CD4-positive, alpha-beta T cell (primary cell): ENCODE measurements around the gene NIM1K. TPM values are rescaled to one million over a fixed set of nuclear protein-coding genes. Genes with fewer than 3 reads are reported as not detected.
"Not testable (repeated sequence)": the region's sequence is repeated elsewhere in the genome, so short reads cannot be mapped to it uniquely, and the experiment has no call there.

Experiments used
- ATAC-seq: fragments of 200-7000 bp; cut with Tn5 transposase; one replicate; pipeline ENCODE4 v1.10.0; 2022; ENCODE audit warnings: mild to moderate bottlenecking; ENCODE audit not compliant: poor library complexity
- CTCF ChIA-PET: fragments of 350-600 bp; sonication (Branson Sonifier 250); formaldehyde crosslinking; loops from one replicate; lab custom pipeline; 2021; ENCODE audit warnings: antibody characterized with exemption, inconsistent platforms; lab: Charles Lee
- POLR2A ChIA-PET: fragments of 350-600 bp; sonication (Branson Sonifier 250); formaldehyde crosslinking; loops from one replicate; lab custom pipeline; 2021; ENCODE audit warnings: antibody characterized with exemption, inconsistent platforms; lab: Charles Lee
- DNase-seq, 14 experiments: peaks; one replicate each; pipeline ENCODE4 v3.0.0-alpha.2; 2013 to 2020; ENCODE audit warnings: mixed read lengths in 2 of 14
- H3K27ac ChIP-seq, 2 donors: one replicate each; pipeline versions ENCODE4 v1.5.1 to v1.7.0; 2013; ENCODE audit warnings: low read length in 2 of 2, low read depth in 1 of 2, mild to moderate bottlenecking in 1 of 2
- H3K27me3 ChIP-seq, 2 experiments: 1 replicate in 1 of 2; 2 replicates in 1 of 2; pipeline versions ENCODE4 v1.6.1 to v1.7.0; 2013; ENCODE audit warnings: low read length in 2 of 2, control low read depth in 1 of 2, mild to moderate bottlenecking in 1 of 2, moderate library complexity in 1 of 2; ENCODE audit not compliant: insufficient read depth in 2 of 2, control insufficient read depth in 1 of 2
- H3K36me3 ChIP-seq: one replicate; pipeline ENCODE4 v1.6.1; 2013; ENCODE audit warnings: low read length, control low read depth; ENCODE audit not compliant: insufficient read depth
- H3K4me1 ChIP-seq: one replicate; pipeline ENCODE4 v1.6.1; 2013; ENCODE audit warnings: low read length, control low read depth; ENCODE audit not compliant: insufficient read depth
- H3K4me3 ChIP-seq: one replicate; pipeline ENCODE4 v1.5.1; 2013; ENCODE audit warnings: mild to moderate bottlenecking, low read length, moderate library complexity
- H3K9me3 ChIP-seq, 2 experiments: 1 replicate in 1 of 2; 2 replicates in 1 of 2; pipeline versions ENCODE4 v1.6.1 to v1.7.0; 2013; ENCODE audit warnings: low read length in 2 of 2, mild to moderate bottlenecking in 2 of 2, control low read depth in 1 of 2, moderate library complexity in 1 of 2; ENCODE audit not compliant: control insufficient read depth in 1 of 2, insufficient read depth in 1 of 2
- H3K27ac Mint-ChIP-seq: one replicate; pipeline ENCODE4 v1.8.0; 2020; ENCODE audit warnings: mixed read lengths
- H3K27me3 Mint-ChIP-seq: one replicate; pipeline ENCODE4 v1.8.0; 2021; ENCODE audit warnings: mixed read lengths
- H3K36me3 Mint-ChIP-seq: one replicate; pipeline ENCODE4 v1.8.0; 2021; ENCODE audit warnings: low read depth, mixed read lengths
- H3K4me1 Mint-ChIP-seq: one replicate; pipeline ENCODE4 v1.8.0; 2021; ENCODE audit warnings: low read depth, mixed read lengths
- H3K4me3 Mint-ChIP-seq: one replicate; pipeline ENCODE4 v1.8.0; 2020; ENCODE audit warnings: mild to moderate bottlenecking, mixed read lengths
- H3K9me3 Mint-ChIP-seq: one replicate; pipeline ENCODE4 v1.8.0; 2020; ENCODE audit warnings: mixed read lengths
- intact Hi-C, 2 experiments: fragments of 100-400 bp; cut with DNase I in 1 of 2; cut with micrococcal nuclease in 1 of 2; formaldehyde crosslinking; loops; one replicate each; pipeline versions ENCODE4 v1.15.1 to v1.9.0; 2023 to 2025; cut with DNase I, micrococcal nuclease
- total RNA-seq, 174 experiments: library from RNA in 2 of 174; stranded (reverse) in 2 of 174; gene quantifications; one replicate each; pipeline ENCODE4 v1.2.3 and lab custom pipeline; 2021 to 2026
- TF ChIP-seq, protein P1 (sequence below): fragments of 200-600 bp; IDR thresholded peaks from one replicate; pipeline ENCODE4 v1.8.0; 2022; ENCODE audit warnings: antibody characterized with exemption, mild to moderate bottlenecking

NIM1K gene
- total RNA-seq, 2 experiments from 2014 or later = 0.08 to 0.44 TPM

DNA sequence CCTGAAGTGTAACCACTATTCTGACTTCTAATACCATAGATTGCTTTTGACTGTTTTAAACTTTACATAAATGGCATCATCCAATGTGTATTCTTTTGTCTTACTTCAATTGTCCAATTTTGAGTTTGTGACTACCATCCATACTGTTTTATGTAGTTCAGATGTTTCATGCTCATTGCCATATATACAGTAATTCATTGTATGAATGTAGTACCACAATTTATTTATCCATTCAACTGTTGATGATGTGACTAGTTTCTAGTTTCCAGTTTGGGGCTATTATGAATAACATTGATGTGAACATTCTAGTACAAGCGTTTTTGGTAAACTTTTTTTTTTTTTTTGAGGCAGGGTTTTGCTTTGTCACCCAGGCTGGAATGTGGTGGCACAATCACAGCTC, 66.1 kb downstream of the NIM1K start:
- H3K4me3 Mint-ChIP-seq = no peak overlapping the region
- CTCF ChIA-PET = no interaction called here
- H3K36me3 ChIP-seq = no peaks in the 10 kb centered on the region
- POLR2A ChIA-PET = no interaction called here
- H3K4me3 ChIP-seq = no peak overlapping the region
- no peak overlapping the region for H3K27ac ChIP-seq
- DNase-seq (no peak), ATAC-seq (no peak)
- intact Hi-C loops = no loop called here
- no peaks in the 10 kb centered on the region for H3K27me3 ChIP-seq
- TF ChIP-seq, protein P1, sequence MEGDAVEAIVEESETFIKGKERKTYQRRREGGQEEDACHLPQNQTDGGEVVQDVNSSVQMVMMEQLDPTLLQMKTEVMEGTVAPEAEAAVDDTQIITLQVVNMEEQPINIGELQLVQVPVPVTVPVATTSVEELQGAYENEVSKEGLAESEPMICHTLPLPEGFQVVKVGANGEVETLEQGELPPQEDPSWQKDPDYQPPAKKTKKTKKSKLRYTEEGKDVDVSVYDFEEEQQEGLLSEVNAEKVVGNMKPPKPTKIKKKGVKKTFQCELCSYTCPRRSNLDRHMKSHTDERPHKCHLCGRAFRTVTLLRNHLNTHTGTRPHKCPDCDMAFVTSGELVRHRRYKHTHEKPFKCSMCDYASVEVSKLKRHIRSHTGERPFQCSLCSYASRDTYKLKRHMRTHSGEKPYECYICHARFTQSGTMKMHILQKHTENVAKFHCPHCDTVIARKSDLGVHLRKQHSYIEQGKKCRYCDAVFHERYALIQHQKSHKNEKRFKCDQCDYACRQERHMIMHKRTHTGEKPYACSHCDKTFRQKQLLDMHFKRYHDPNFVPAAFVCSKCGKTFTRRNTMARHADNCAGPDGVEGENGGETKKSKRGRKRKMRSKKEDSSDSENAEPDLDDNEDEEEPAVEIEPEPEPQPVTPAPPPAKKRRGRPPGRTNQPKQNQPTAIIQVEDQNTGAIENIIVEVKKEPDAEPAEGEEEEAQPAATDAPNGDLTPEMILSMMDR = no peak
- H3K9me3 ChIP-seq = no peaks in the 10 kb centered on the region
- H3K4me1 ChIP-seq = no peaks in the 10 kb centered on the region
- no peak overlapping the region for H3K27ac Mint-ChIP-seq
- H3K9me3 Mint-ChIP-seq = peaks cover 2% of the 10 kb centered on the region
- no peaks in the 10 kb centered on the region for H3K4me1 Mint-ChIP-seq
- H3K27me3 Mint-ChIP-seq = peaks cover 34% of the 10 kb centered on the region
- no peaks in the 10 kb centered on the region for H3K36me3 Mint-ChIP-seq

- DNase-seq, H3K9me3 Mint-ChIP-seq, H3K4me1 ChIP-seq, H3K27ac ChIP-seq, H3K4me3 ChIP-seq, H3K4me1 Mint-ChIP-seq, ATAC-seq, CTCF ChIA-PET, H3K27ac Mint-ChIP-seq, POLR2A ChIA-PET, H3K9me3 ChIP-seq, H3K27me3 ChIP-seq, H3K36me3 Mint-ChIP-seq, intact Hi-C loops, H3K4me3 Mint-ChIP-seq, H3K36me3 ChIP-seq: not testable (repeated sequence)
- peaks cover 41% of the 10 kb centered on the region for H3K27me3 Mint-ChIP-seq
Measured at GRCh38 chr5:43262269-43262668, 70.2 kb downstream of the NIM1K start.

DNA sequence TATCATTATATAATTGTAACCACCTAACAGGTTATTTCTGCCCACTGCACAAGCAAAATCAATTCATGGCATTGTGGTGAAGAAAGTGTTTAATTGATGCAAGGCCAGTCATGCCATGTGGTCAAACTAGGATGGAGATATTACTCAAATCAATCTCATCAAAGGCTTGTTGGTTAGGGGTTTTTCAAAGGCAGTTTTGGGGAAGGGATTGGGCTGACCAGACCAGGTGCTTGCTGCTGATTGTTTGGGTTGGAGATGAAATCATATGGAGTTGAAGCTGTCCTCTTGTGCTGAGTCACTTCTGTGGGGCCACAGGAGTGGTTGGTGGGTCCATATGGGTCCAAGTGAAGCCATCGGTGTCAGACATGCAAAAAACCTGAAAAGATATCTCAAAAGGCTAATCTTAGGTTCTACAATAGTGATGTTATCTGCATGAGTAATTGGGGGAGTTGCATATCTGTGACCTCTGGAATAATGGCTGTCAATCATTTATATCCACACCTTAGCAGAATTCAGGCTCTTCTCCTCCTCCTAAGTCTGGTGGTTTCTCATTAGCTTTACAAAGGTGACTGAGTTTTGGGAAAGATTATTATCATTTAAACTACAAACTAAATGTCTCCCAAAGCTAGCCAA, 76.3 kb downstream of the NIM1K start:
- Mint-ChIP-seq H3K9me3 (peaks cover 5% of the 10 kb centered on the region), H3K27ac (no peak overlapping the region), H3K4me1 (no peaks in the 10 kb centered on the region), H3K27me3 (peaks cover 44% of the 10 kb centered on the region), H3K4me3 (no peak overlapping the region), H3K36me3 (no peaks in the 10 kb centered on the region)
- Histone ChIP-seq H3K36me3 (no peaks in the 10 kb centered on the region), H3K27me3 (peaks cover 4 to 6% of the 10 kb centered on the region in 2 experiments), H3K4me1 (no peaks in the 10 kb centered on the region), H3K4me3 (no peak overlapping the region), H3K9me3 (peaks cover 0 to 7% of the 10 kb centered on the region in 2 experiments), H3K27ac (no peak overlapping the region)
- intact Hi-C loops = no loop called here
- ATAC-seq = no peak
- ChIA-PET CTCF (no interaction called here), POLR2A (no interaction called here)
- TF ChIP-seq, protein P1 = no peak
- no peak for DNase-seq

DNA sequence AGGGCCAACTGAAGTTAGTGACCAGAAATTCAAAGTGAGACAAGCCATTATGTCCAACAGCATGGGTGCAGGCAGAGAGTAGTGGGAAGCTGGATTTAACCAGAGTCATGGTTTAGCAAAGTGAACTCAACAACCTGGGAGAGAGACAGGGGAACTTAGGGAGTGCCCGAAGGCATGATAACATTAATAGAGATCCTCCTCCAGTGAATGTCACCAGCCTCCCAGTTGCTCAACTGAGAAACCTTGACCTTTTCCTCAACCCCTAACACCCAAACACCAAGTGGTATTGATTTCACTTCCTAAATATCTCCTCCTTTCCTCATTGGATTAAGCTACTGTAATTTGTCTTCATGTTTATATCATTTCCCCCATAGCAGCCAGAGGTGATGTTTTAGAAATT, 78.6 kb downstream of the NIM1K start:
- H3K9me3 ChIP-seq = peaks cover 0 to 7% of the 10 kb centered on the region in 2 experiments
- no peak overlapping the region for H3K27ac ChIP-seq
- TF ChIP-seq, protein P1 = no peak
- H3K4me1 Mint-ChIP-seq = no peaks in the 10 kb centered on the region
- H3K36me3 Mint-ChIP-seq = no peaks in the 10 kb centered on the region
- H3K9me3 Mint-ChIP-seq = peaks cover 5% of the 10 kb centered on the region
- POLR2A ChIA-PET = no interaction called here
- H3K4me1 ChIP-seq = no peaks in the 10 kb centered on the region
- ATAC-seq (no peak), DNase-seq (no peak)
- no peak overlapping the region for H3K4me3 ChIP-seq
- CTCF ChIA-PET = no interaction called here
- H3K4me3 Mint-ChIP-seq = no peak overlapping the region
- peaks cover 4 to 6% of the 10 kb centered on the region in 2 experiments for H3K27me3 ChIP-seq
- no peaks in the 10 kb centered on the region for H3K36me3 ChIP-seq
- no peak overlapping the region for H3K27ac Mint-ChIP-seq
- H3K27me3 Mint-ChIP-seq = peaks cover 34% of the 10 kb centered on the region
- intact Hi-C loops = no loop called here
